GM21717 (cell line): ENCODE results near the gene EPSTI1.
A peak's percentile ranks its signal among the peaks of the same experiment; 100 is the strongest.
"Not testable (repeated sequence)": the region's sequence is repeated elsewhere in the genome, so short reads cannot be mapped to it uniquely, and the experiment has no call there.

Source experiments
- ATAC-seq: cut with Tn5 transposase; IDR thresholded peaks from one replicate; pipeline ENCODE4 v1.9.1; 2021; ENCODE audit warnings: mild to moderate bottlenecking, moderate library complexity; ENCODE audit not compliant: unreplicated experiment

Gene EPSTI1

GRCh38 chr13:43005460-43006236 is 13.6 kb upstream of the EPSTI1 start:
- no peak for ATAC-seq

DNA sequence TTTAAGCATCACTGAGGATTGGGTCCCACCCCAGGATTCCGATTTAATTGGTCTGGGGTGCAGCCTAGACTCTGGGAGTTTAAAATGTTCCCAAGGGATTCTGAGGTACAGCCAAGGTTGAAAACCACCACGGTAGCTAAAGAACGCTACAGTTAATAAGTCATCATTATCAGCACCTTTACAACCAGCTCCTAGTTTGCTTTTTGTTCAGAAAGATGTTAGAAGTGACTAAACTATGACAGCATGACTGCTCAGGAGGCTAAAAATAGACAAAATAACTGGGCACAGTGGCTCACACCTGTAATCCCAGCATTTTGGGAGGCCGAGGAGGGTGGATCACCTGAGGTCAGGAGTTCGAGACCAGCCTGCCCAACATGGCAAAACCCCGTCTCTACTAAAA is 11.7 kb upstream of the EPSTI1 start:
- no peak for ATAC-seq

GRCh38 chr13:43003010-43003409 is 11.0 kb upstream of the EPSTI1 start:
- ATAC-seq = no peak

DNA sequence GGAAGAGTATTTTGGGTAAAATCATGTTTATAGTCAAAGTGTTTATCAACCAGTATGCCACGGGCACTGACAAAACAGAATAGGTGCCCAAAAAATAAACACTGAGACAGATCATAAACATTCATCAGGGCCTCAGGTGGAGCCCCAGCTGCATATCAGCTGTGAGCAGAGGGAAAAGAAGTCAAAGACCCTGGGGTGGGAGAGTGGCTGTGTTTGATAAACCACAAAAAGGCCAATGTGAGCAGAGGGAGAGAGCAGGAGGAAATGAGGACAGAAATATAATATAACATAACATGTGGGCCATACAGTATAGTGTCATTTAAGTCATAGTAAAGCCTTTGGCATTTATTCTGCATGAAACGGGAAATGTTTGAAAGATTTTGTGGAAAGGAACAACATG is 10.0 kb upstream of the EPSTI1 start:
- no peak for ATAC-seq

DNA sequence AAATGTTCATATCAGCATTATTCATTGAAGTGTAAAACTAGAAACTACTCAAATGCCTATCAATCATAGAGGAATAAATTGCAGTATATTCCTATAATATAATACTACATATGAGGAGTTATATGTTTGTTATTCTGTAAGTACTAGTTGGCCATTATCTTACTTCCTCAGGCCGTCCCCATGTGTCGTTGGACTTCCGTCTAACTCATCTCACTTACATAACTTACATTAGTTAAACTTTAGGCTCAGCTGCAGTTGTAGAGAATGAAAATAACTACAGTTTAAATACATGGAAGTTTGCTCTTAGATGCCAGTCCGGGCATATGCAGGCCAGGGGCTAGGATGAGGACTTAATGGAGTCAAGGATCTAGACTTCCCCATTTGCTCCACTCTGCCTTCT is 8.6 kb upstream of the EPSTI1 start:
- no peak for ATAC-seq

- no peak for ATAC-seq
Observed at GRCh38 chr13:42999491-42999890, 7.5 kb upstream of the EPSTI1 start.

- peak; percentile 44 for ATAC-seq
Observed at GRCh38 chr13:42997381-42997780, 5.3 kb upstream of the EPSTI1 start.

- ATAC-seq = no peak
Observed at GRCh38 chr13:42996584-42996983, 4.5 kb upstream of the EPSTI1 start.

- ATAC-seq = no peak
Observed at GRCh38 chr13:42994878-42995277, 2.8 kb upstream of the EPSTI1 start.

DNA sequence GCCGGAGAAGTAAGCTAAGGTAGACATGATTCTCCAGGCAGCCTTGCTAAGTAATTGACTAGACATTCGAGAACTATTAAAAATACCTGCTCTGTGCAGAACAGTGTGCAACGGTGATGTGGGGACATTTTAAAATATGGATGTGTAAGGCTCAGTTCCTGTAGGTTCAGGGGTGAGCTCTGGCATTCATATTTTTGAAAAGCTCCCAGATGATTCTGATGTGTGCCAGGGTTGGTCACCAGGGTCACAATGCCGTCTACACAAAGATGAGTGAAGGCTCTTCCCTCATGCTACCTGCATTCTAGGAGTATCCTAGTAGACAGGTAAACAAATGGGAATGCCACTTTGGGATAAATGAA is 702 bp upstream of the EPSTI1 start:
- ATAC-seq = peak; percentile 5

- not testable (repeated sequence) for ATAC-seq
Observed at GRCh38 chr13:42991233-42991897, 676 bp downstream of the EPSTI1 start.

DNA sequence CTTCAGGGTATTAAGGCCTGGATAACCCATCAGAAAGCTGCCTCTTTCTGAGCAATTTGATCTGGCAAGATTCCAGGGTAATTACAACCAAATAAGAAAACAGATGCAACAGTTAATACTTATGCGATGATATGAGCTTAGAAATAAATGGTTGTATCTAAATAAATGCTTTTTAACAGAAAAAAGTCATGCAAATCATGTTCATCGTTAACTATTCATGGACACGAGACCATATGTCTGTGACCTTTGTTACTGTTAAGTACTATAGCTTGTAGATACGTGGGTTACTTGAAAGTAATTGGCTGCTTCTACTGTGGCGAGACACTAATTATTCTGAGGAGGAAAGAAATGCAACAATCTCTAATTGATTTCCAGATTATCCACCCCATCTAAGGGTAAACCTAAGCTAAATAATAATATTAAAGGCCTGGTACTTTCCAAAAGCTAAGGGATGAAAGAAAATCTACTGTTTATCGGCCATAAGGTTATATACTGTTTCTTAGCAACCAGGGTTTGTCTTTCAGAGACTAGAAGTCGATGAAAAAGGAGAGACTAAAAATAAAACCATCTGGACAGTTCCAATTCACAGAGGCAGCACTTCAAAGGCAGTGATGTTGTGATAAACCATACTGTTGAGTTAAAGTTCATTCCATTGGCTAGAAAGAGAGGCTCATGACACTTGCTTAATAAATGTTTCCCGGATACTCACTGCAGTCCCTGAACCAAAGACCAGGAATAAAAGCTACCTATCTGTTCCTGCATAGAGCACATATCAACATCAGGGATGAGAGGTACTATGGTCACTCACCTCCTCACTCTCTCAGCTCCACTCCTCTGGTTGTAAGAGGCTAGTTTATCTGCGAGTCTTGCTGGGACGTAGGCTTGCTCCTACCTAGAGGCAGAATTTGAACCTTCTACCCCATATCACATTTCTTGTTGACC is 1.5 kb downstream of the EPSTI1 start:
- ATAC-seq = no peak

DNA sequence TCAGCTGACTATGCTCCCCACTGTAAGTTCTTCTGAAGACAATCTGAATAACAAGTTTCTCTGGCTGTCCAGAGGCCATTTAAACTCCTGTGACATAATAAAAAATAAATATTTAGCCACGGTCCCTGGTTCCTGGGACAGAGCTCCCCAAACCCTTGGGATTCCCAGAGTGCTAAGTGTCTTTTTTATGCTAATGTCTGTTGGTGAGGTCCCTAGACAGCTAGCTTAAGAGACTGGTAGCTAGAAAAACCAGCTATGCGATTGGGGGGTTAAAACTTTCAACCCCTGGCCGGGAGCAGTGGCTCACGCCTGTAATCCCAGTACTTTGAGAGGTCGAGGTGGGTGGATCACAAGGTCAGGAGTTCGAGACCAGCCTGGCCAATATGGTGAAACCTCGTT is 5.9 kb downstream of the EPSTI1 start:
- ATAC-seq = no peak

GRCh38 chr13:42985312-42986175 is 6.5 kb downstream of the EPSTI1 start:
- no peak for ATAC-seq

DNA sequence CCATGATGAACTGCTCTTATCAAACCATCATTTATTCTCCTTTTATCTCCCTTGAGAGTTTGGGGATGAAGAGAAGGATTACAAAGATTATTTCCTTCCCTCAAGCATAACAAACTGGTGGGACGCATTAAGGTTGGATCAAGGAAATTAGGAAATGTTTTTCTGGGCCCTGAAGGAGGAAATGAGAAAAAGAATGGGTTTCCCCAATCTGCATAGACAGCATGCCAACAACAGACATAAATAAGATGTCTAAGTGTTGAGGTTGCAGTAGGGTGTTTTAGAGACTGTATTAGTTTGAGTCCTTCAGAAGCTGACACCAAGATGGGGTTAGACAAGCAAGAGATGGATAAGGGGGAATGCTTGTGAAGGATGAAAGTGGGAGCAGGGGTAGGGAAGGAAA is 7.3 kb downstream of the EPSTI1 start:
- ATAC-seq = no peak

GRCh38 chr13:42984026-42984425 is 8.0 kb downstream of the EPSTI1 start:
- ATAC-seq = no peak

GRCh38 chr13:42981853-42982252 is 10.2 kb downstream of the EPSTI1 start:
- ATAC-seq = no peak

DNA sequence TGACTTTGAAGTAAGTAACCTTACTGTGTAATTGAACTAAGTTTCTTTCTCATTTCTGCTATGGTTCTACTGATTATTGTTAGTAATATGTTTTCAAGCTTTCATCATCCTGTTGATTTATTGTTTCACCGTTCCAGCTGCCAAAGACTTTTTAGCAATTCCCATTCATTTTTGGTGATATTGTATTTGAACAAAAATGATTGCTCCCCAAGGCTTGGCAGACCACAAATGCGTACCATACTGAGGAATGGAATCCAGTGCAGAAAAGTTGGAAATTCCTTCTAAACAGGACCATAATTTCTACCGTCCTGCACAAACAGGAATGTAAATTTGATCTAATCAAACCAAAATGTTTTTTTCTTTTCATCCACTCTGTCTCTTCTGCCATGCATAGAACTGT is 10.7 kb downstream of the EPSTI1 start:
- no peak for ATAC-seq

DNA sequence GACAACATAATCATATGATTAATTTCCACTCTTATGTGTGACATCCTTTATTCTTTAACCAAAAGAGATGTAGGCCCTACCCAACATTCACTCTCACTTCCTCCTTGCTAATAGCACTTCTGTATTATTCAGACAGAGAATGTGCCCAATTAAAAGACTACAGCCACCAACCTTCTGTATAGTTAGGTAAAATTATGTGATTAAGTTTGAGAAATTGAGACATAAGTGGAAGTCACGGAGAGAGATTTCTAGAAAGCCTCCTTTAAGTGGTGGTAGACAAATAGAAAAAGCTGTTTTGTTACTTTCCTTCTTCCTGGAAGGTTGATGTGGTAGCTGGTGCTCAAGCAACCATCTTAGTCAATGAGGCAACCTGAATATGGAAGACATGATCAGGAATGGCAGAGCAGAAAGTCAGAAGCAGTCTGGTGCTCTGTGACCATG is 14.8 kb downstream of the EPSTI1 start:
- ATAC-seq = no peak

DNA sequence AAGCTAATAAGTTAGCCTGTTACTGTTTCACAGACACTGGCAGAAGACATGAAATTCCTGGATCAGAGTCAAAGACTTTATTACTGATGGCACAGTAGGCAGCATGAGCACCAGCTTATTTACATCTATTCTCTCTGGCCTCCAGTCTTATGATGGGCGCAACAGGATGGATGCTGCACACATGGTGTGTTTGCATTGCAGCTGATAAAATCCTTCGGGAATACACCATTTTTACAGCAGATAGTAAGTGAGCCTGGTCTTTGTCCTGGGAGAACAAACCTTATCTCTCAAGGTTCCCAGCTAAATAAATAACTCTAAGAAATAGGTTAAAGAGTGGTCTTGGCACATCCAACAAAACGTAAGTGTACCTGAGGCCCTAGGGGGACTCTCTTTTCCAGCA is 16.0 kb downstream of the EPSTI1 start:
- no peak for ATAC-seq

- ATAC-seq = no peak
Observed at GRCh38 chr13:42973581-42973980, 18.5 kb downstream of the EPSTI1 start.
